ELF-1 (cell line): Measurements from ENCODE around the gene DOCK11.

Experiments used
- DNase-seq: peaks from one replicate; pipeline ENCODE4 v3.0.0-alpha.2; 2016; ENCODE audit warnings: low read depth, low spot score

Gene DOCK11

DNA sequence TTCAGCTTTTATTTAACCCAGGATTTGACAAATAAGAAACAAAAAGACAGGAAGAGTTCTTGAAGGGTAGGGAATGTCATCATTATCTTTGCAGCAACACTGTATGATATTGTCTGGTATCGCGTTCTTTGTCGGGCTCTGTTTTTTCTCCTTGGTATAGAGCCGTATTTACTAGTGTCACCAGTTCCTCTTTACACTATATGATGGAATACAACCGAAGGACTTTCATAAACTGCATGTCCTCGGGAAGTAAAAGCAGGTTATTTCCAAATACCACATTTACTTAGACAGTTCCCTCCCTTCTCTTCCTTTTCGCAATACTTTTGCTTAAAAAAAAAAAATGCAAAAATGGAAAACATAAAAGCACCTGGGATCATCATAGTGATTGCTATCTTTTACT is 135.2 kb downstream of the DOCK11 start:
- DNase-seq = no peak

DNA sequence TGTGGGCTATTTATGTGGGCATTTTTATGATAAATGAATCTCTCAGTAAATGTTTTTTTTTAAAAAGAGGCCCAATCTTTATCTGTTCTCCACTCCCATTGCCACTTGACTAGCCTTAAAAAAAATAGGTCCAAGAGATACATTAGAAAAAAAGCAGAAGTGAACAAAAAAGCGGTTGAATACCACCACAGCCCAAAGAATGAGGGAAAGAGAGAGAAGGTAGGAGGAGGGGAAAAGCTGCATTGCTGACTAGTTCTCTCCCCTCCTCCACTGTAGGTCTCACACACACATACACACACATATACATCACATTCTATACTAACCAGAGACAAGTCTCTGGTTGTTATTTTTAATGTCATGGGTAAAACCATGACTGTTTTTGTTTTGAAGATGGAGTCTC is 136.0 kb downstream of the DOCK11 start:
- no peak for DNase-seq

DNA sequence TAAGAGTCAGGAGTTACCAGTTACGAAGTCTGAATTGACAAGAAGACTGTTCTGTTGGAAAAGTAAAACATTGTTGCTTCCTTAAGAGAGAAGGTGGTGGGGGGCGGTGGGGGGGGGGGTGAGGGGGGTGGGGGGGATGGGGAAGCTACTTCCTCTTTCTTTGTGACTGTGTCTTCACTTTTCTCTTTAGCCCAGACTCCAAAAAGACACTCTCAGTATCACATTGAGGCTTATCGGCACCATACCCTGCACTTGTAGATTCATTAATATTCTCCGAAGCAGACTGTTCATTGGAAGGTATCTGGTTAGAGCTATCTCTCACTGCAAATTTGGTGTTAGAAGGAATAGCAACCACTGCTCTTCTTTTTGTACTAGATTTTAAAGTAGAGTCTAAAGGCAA is 137.2 kb downstream of the DOCK11 start:
- DNase-seq = no peak

DNA sequence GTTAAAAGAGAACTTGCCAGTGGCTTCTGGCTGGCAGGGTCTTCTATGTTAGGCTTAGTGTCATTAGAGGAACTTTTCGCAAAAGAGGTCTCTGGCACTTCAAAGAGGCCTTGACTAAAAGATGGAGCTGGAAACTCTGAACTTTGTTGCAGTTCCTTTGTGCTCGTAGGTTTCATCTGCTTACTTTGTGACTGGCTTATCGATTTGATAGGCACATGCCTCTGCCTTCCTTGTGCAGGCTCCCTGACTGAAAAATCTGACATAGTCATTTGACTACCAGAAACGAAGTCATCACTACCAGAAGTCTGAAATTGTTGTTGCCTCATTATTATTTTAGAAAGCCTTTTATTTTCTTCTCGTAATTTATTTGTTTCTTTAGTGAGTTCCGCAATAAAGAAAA is 137.9 kb downstream of the DOCK11 start:
- no peak for DNase-seq

DNA sequence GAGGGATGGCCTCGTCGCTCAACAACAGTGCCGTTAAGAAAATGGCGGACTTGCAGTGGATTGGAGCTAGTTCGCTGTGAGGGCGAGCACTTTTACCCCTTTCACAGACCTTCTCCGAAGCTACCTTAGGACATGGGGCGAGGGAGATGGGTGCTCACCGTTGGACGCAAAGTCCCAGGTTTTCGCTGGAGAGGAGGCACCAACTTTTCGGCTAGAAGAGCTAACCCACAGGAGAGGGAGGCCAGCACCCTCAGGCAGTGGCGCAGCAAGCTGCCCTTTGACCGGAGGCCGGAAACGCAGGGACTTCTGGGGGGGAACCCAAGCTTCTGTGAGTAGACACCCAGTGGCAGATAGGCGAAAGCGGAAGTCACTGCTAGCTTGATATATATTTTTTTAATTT is 138.7 kb downstream of the DOCK11 start:
- DNase-seq = no peak

DNA sequence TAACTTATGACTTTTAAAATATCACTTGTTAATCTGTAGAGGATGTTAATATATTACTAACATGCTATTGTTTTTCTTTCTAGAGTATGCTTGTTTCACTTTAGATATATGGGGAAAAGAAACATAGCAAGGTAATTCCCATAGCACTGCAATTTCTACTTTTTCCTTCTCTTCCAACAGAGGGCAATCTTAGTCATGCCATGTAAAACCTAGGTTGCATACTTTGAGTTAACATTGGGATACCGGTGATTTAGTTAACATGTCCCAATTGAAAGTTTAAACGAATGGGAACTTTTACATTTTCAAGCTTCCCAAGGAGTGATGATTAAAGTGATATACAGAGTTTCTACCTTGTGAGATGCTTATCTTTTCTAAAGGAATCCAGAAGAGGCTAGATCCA is 142.4 kb downstream of the DOCK11 start:
- DNase-seq = no peak

DNA sequence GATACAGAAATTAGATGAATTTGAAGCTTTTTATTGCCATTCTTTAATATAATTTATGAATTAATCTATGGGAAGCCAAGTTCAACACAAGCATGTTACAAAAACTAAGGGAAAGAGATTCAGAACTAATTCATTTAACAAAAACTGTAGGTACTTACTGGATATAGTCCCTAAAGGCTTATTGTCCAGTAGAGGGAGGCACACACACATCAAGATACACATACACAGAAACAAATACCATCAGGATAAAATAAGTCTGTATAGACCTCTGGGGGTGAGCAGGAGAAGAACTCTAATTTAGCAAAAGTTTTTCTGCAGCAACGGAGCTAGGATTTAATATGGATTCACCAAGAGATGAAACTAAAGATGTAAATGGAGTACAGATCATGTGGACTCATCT is 148.8 kb downstream of the DOCK11 start:
- no peak for DNase-seq

DNA sequence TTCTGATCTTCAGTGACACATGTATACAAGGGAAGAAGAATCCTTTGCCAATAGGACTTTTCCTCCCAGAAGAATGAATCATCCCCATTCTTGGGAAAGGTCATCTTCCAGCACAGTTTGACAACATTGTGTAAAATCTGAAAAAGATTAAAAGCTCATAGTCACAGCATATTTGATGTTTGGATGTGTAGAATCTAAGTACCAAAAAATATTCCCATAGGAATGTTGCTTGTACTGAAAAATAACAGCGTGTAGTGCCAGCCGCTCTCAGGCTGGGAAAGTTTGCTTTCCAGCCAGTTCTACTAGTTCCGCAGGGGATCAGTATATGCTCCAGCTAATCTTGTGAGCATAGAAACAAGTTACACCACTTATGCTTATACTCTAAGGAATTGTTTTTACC is 157.1 kb downstream of the DOCK11 start:
- DNase-seq = no peak

DNA sequence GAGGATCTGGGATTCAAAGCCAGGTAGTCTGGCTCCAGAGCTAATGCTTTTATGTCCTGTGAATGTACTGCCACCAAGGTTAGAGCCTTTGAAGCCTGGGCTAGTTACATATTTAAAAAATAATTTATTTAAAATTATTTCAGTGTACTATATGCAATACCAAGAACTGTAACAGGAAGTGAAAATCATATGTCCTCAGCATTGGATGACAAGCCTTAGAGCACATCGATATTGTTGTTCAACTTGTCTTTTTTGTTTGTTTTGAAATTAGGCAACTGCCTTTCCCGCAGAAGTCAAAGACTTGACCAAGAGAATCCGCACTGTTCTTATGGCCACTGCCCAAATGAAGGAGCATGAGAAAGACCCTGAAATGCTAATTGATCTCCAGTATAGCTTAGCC is 158.7 kb downstream of the DOCK11 start:
- DNase-seq = no peak

DNA sequence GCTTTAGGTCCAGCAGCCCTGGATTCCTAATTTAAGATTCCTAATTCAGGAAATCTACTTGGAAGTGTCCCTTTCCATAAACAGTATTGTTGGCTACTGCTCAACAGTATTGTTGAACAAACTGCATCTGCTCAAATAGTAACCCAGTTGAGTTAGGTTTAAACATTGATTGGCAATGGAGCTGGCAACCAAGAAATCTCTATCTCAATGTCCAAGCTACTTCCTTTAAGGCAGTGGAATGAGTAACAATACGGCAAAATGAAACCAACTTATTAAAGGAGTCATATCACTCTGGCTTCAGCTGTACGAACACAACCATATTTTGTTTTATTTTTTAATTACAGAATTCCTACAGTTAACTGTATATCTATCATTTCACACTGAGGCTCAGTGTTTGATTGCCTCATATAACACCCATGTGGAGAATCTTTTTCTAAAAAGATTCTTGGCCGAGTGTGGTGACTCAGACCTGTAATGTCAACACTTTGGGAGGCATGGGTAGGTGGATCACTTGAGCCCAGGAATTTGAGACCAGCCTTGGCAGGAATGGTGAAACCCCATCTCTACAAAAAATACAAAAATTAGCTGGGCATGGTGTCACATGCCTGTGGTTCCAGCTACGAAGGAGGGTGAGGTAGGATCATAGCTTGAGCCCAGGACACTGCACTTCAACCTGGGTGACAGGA is 160.1 kb downstream of the DOCK11 start:
- DNase-seq = no peak

DNA sequence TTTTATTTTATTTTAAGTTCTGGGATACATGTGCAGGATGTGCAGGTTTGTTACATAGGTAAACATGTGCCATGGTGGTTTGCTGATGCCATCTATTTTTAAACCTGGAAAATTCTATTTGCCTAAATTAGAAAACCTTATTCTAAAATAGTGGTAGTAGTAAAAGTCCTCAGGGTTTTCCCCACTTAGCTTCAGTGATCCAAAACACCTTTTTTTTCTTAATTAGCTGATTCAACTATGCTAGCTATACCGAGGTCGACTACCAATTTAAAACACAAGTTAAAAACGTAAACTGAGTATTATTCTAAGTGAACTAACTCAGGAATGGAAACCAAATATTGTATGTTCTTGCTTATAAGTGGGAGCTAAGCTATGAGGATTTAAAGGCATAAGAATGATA is 161.8 kb downstream of the DOCK11 start:
- no peak for DNase-seq

DNA sequence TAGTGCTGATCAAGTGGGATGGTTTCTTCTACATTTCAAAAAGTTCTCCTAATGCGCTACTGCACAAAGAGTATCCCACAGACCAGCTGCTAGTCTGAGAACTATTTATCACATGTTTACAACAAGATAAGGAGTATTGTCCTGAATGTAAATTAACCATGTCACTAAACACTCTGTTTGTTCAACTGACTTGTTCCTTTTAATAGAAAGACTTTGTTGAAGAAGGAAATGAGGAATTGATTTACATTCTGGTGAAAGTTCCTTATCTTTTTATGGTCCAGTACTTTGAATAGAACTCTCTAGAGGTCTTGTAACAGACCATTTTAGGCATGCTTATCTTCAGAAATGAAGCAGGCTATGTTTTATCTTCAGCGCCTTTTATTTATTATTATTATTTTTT is 164.5 kb downstream of the DOCK11 start:
- no peak for DNase-seq

DNA sequence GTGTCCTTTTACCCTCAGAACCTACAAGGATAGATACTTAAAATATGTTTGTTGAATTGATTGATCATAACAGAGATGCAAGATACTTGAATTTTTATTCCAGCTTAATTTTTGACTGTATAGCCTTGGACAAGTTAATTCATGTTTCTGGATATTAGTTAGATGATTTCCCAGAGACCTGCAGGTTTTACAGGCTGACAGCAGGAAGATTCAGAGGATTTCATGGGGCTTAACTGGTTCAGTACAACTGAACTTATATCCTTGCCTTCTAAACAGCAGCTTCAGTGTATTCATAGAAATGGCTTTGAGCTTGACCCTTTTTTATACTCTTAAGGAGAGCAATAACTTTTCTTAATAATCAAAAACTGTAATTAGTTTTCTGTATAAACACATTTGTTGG is 169.6 kb downstream of the DOCK11 start:
- no peak for DNase-seq

DNA sequence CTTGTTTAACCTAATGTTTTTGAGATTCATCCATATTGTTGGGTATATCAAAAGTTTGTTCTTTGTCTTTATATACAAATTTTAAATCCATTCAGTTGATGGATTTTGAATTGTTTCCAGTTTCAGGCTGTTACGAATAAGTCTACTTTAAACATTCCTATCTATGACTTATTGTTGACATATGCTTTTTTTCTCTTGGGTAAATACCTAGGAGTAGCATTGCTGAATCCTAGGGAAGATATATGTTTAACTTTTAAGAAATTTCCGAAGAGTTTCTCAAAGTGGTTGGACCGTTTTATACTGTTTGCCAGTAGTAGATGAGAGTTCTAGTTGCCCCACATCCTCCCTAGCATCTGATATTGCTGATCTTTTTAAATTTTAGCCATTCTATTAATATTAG is 170.9 kb downstream of the DOCK11 start:
- no peak for DNase-seq

DNA sequence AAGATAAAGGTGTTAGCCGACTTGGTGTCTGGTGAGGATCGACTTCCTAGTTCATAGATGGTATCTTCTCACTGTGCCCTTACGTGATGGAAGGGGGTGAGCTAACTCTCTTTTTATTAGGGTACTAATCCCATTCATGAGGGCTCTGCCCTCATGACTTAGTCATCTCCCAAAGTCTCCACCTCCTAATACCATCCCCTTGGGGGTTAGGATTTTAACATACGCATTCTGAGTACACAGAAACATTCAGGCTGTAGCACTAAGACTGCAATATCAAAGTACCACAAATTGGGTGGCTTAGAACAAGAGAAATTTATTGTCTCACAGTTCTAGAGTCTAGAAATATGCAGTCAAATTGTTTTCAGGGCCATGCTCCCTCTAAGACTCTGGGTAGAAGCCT is 173.8 kb downstream of the DOCK11 start:
- no peak for DNase-seq

DNA sequence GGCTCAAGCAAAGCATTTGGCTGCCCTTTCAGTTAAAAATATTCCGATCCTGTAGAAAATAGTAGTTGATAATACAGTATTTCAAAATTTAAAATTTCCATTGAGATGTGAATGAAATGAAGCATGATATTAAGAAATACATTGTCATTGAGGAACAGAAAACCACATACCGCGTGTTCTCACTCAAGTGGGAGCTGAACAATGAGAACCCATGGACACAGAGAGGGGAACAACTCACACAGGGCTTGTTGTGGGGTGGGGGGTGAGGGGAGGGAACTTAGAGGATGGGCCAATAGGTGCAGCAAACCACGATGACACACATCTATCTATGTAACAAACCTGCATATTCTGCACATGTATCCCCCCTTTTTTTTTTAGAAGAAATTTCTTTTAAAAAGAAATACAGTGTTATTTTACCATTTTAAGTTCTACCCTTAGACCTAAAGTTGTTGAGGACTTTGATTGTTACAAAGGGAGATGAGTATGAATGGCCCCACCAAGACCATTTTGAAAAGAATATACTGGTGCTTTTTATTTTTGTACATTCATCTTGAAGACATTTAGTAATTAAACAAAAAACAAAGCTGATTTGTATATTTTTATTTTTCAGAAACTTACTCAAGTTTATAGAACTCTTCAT is 179.8 kb downstream of the DOCK11 start:
- no peak for DNase-seq

DNA sequence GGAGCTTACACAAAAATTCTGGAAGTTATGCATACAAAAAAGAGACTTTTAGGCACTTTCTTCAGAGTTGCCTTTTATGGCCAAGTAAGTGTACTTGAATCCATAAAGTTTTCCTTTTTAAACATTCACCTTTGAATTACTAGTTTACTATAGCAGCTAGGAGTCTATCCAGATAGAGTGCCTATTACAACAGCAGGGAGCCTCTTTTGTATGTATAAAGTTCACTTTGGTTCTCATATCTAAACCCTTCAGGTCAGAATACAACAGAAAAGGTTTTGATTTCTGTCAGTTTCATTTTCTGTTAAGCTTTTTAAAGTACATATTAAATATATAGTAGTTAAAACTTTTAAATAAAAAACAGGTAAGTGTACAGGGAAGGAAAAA is 180.3 kb downstream of the DOCK11 start:
- no peak for DNase-seq

DNA sequence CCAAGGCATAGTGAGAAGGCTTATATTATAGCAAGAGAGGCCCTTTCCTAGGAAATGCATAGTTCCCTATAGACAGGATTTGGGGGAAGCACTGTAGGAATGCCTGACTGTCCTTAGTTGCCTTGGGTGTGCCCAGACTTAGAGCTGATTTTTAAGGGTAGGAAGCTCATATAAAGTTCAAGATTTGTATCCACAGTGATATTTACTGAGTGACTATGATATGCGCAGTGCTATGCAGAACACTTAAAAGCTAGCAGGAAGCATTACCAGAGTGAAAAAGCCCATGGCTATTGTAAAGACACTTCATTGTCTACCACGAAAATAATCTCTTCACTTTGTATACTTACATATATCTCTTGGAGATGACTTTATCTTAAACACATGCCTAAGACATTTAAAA is 181.7 kb downstream of the DOCK11 start:
- no peak for DNase-seq

DNA sequence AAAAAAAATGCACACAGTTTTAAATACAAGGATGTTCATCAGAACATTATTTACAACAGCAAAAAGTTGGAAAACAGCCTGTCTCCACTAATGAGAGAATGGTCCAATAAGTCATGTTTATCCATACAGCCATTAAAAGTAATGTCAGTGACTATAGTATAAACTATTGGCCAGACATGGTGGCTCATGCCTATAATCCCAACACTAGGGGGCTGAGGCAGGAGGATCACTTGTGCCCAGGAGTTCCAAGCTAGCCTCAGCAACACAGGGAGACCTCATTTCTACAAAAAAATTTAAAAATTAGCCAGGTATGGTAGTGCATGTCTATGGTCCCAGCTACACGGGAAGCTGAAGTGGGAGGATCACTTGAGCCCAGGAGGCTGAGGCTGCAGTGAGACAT is 183.7 kb downstream of the DOCK11 start:
- DNase-seq = no peak

DNA sequence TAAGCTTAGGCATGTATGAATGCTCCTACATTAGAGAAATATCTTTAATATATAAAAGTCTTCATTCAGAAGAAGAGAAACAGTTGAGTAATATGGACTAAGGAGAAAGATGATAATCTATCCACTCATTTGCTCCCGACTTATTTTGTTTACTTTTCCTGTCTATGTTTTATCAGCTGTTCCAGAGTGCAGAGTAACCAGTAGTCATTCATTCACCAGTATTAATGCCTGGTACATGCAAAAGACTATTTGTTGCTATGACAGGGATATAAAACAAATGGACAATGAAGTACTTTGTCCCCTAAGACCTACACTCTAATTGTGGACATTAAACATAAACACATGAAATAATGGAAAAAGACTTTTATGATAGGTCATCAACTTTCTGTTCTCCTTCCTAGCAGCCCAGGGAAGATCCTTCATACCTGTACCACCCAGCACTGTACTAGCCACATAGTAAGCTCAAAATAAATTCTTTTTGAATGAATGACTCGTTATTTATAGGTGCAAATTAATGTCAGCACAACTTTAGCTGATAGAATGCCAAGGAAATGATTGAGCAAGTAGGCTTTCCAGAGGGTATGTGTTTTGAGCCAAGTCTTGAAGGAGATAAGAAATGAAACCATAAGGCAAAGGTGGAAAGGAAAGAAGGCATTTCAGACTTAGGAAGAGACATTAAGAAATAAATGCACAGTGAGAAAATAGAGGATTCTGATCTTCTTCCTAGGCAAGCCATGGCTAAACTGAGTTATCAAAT is 186.8 kb downstream of the DOCK11 start:
- DNase-seq = no peak

DNA sequence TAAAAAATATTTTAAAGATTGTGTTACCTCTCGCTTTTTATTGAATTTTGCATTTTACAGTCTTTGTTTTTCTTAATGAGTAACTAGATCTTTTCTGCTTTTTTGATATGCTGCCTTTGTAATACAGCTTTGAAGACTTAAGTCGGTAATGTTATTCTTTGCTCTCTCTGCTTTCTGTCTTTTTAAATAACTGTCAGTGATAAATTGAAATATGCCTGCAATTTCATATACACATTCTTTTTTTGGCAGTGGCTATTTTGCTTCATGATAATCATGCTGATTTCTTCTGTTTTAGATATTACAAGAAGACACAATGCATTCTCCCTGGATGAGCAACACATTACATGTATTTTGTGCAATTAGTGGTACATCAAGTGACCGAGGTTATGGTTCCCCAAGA is 189.8 kb downstream of the DOCK11 start:
- no peak for DNase-seq

DNA sequence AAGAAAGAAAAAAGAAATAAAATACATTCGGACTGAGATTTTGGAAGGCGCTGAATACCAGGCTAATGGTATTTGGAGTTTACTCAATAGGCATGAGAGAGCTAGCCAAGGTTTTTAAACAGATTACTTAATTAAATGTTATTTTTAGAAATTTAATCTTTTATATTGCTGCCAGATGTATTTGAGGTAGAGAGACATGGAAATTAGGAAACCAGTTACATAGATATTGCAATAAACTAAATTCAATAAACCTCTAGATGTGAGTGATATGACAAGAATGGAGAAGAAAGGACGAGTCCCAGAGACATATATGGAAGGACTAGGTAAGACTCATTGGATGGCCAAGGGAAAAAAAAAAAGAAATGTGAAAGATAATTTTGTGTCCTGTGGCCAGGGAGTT is 193.3 kb downstream of the DOCK11 start:
- no peak for DNase-seq

DNA sequence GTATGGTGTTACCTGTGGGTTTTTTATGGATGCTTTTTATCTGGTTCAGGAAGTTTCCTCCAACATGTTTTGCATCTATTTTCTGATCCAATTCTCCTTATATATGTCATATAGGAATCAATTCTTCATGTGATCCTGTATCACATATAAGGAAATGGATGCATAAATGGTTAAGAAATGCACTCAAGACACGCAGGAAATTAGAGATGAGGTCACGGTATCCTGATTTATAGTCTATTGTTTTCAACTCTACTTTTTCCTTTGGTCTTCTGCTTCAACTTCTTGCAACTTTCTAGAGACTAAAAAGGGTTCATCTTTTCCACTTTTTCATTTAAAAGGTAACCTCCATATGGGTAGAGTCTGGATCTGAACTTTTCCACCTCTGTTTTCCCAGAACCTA is 198.2 kb downstream of the DOCK11 start:
- DNase-seq = no peak
